Kidney epithelial cell (primary cell): ENCODE results near the gene AP3S1. TPM values are rescaled to one million over a fixed set of nuclear protein-coding genes. Genes with fewer than 3 reads are reported as not detected.

Experiments used
- DNase-seq: peaks from one replicate; pipeline ENCODE4 v3.0.0-alpha.2; 2010; ENCODE audit warnings: low read depth
- H3K27me3 ChIP-seq: 2 replicates; pipeline ENCODE4 v1.6.0; 2011; ENCODE audit warnings: low read length; ENCODE audit not compliant: control insufficient read depth, insufficient read depth
- H3K36me3 ChIP-seq: 2 replicates; pipeline ENCODE4 v1.5.1; 2011; ENCODE audit warnings: low read length; ENCODE audit not compliant: control insufficient read depth, insufficient read depth
- H3K4me3 ChIP-seq: 2 replicates; pipeline ENCODE4 v1.5.1; 2011; ENCODE audit warnings: low read depth, mild to moderate bottlenecking, control low read depth, low read length
- CTCF ChIP-seq: IDR thresholded peaks from 2 replicates; pipeline ENCODE4 v1.5.1; 2011; ENCODE audit warnings: mild to moderate bottlenecking, moderate library complexity, low read length, control low read depth, inconsistent platforms; ENCODE audit not compliant: insufficient read depth, poor library complexity, severe bottlenecking
- total RNA-seq: library from RNA; depleted of rRNA; stranded (reverse); fragments of >200 nt; gene quantifications from 2 replicates; pipeline ENCODE4 v1.2.3, GENCODE V29; 2015

Gene AP3S1
- total RNA-seq, 1 donor from 2014 or later, result 208 TPM

- Histone ChIP-seq H3K4me3 (no peak overlapping the region), H3K27me3 (peaks cover 11% of the 10 kb centered on the region), H3K36me3 (no peaks in the 10 kb centered on the region)
- DNase-seq, result no peak
- TF ChIP-seq CTCF, result no peak
These were observed 30.3 kb upstream of the AP3S1 start for GRCh38 chr5:115811406-115811805.

DNA sequence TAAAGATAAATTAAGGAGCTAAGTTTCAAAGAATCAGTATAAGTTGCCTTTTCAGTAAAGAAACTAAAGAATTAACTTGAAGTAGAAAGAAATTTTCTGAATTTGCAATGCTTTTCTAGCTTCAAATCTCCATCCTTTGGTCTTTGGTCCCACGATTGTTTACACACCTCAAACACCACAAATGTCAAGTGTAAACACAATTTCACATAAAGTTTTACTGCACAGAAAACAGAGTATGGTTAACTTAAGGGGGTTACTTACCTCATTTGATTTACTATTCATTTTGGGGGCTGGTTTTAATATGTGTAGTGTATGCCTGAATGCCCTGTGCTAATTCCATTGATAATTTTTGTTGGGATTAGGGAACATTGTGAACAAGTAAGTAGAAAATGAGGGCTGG, 29.4 kb upstream of the AP3S1 start:
- TF ChIP-seq CTCF, result no peak
- H3K27me3 ChIP-seq, result peaks cover 14% of the 10 kb centered on the region
- H3K4me3 ChIP-seq, result no peak overlapping the region
- H3K36me3 ChIP-seq, result no peaks in the 10 kb centered on the region
- DNase-seq, result no peak

DNA sequence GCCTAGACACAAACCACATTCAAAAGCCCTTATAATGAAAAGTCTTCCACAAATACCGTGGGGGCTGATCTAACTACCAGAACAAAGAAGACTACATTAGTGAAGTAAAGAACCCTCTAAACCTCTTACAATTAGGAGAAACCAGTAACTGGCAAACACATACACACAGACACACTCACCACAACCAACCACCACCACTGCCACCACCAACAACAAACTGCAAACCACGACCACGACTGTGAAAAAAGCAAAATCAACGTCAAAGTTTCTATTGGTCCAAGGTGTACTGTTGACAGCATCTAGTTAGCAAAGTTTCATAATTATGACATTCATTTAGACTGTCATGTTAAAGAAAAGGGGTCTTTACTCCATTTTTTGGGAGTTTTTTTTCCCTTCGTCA, 28.0 kb upstream of the AP3S1 start:
- H3K36me3 ChIP-seq, result no peaks in the 10 kb centered on the region
- H3K4me3 ChIP-seq, result no peak overlapping the region
- peaks cover 14% of the 10 kb centered on the region for H3K27me3 ChIP-seq
- DNase-seq, result no peak
- no peak for TF ChIP-seq CTCF

- peak overlapping the region; percentile 71 for H3K4me3 ChIP-seq
These were observed 26.6 kb upstream of the AP3S1 start for GRCh38 chr5:115815006-115815692.

GRCh38 chr5:115815693-115816225, 26.0 kb upstream of the AP3S1 start:
- TF ChIP-seq CTCF, result no peak
- no peaks in the 10 kb centered on the region for H3K36me3 ChIP-seq
- no peak for DNase-seq
- peaks cover 14% of the 10 kb centered on the region for H3K27me3 ChIP-seq
- peak overlapping the region; percentile 71 for H3K4me3 ChIP-seq

More at GRCh38 chr5:115815006-115815692, 26.6 kb upstream of the AP3S1 start:
- no peaks in the 10 kb centered on the region for H3K36me3 ChIP-seq
- peaks cover 14% of the 10 kb centered on the region for H3K27me3 ChIP-seq
- no peak for DNase-seq
- no peak for TF ChIP-seq CTCF
